ENCODE measurements around the gene HMX1. TPM values are rescaled to one million over a fixed set of nuclear protein-coding genes. Genes with fewer than 3 reads are reported as not detected.

HMX1 gene
- total RNA-seq, 8 experiments from 2014 or later, result 0.13 to 4.4 (median 0.43) TPM; not detected in 3

DNA sequence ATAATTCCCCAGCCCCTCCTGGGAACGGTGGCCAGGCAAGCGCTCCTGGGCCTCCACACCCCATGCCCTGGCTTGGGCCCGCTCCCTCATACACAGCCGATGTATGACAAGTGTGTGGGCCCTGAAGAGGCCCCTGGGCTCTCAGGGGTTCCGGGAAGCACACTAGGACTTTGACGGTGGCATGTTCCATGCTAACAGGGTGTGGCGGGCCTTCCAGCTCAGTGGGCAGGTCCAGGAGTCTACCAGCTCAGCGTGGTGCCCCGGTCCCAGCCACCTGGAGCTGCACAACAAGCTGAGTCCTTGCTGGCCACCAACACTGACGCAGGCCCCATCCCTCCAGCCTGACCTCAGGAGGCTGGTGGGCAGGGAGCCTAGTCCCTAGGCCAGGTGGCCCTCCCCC lies 24.4 kb upstream of the HMX1 start:
- no peak overlapping the region for H3K27ac ChIP-seq
- no peaks in the 10 kb centered on the region for H3K4me1 ChIP-seq (replicated peaks in 1 of 2)
- no peak overlapping the region for H3K4me3 ChIP-seq
- ATAC-seq (replicated peaks in 6 of 8), result no peak
- WGBS, 10 experiments, result 40 to 80% (median 69%) methylated on average over 1 to 5 of the region's 10 CpGs; no CpG with 5 or more reads in 7 of the 10 experiments
- in situ Hi-C loops (cut with MboI; ENCODE audit: low pct_unique_long_range_greater_than_20kb in 2 of 9, low sequenced_read_pairs in 9 of 9, unreplicated experiment in 9 of 9), result loop anchor here in 2 of 9 experiments (25.0 kb wide), 1 partner anchor 209 kb away; no protein-coding TSS in a partner anchor

DNA sequence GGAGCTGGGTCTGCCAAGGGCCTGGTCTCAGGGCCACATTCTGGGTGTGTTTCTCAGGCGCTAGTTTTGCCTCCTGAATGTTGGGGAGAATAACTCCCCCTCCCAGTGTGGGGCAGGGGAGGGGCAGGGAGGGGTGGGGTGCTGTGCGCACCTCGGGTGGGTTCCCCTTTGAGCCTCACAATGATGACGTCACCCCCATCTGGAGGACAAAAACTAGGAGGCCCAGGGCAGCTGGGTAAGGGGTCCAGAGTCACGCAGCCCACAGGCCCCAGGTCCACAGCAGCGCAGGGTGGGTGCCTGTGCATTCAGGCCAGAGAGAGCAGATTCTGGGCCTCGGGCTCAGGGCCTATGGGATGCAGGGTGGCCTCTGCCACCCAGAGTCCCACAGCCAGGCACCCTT lies 23.7 kb upstream of the HMX1 start:
- H3K4me3 ChIP-seq, result no peak overlapping the region
- H3K27ac ChIP-seq, result no peak overlapping the region
- ATAC-seq (replicated peaks in 6 of 8), result no peak
- in situ Hi-C loops (cut with MboI; ENCODE audit: low pct_unique_long_range_greater_than_20kb in 2 of 9, low sequenced_read_pairs in 9 of 9, unreplicated experiment in 9 of 9), result loop anchor here in 2 of 9 experiments (25.0 kb wide), 1 partner anchor 208 kb away; no protein-coding TSS in a partner anchor
- no peaks in the 10 kb centered on the region for H3K4me1 ChIP-seq (replicated peaks in 1 of 2)
- WGBS, 10 experiments, result 60 to 100% methylated on average over 1 to 2 of the region's 7 CpGs; no CpG with 5 or more reads in 8 of the 10 experiments

DNA sequence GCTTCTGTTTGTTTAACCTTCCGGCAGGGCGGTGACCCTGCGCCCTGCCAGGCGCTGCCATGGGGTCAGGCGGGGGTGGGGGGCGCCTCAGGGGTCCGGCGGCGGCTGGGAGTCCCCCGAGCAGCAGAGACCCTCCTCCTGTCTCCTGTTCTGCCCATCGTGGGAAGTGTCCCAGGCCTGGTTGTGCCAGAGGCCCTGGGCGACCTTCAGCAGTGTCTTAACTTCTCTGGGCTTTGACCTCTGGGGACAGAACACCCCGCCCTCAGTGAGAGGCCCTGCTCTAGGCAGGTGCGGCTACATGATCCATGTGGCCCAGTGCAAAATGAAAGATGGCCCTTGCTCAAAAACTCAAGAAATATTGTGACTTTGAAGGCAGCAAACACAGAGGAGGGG lies 22.8 kb upstream of the HMX1 start:
- H3K27ac ChIP-seq, result no peak overlapping the region
- no peak overlapping the region for H3K4me3 ChIP-seq
- in situ Hi-C loops (cut with MboI; ENCODE audit: low pct_unique_long_range_greater_than_20kb in 2 of 9, low sequenced_read_pairs in 9 of 9, unreplicated experiment in 9 of 9), result loop anchor here in 2 of 9 experiments (25.0 kb wide), 1 partner anchor 207 kb away; no protein-coding TSS in a partner anchor
- no peak for ATAC-seq (replicated peaks in 6 of 8)
- H3K4me1 ChIP-seq (replicated peaks in 1 of 2), result no peaks in the 10 kb centered on the region
- WGBS, 10 experiments, result 20% methylated on average over 1 of the region's 14 CpGs; no CpG with 5 or more reads in 9 of the 10 experiments

GRCh38 chr4:8893624-8894423 lies 22.2 kb upstream of the HMX1 start:
- H3K4me3 ChIP-seq, result no peak overlapping the region
- 4 to 38% methylated on average over 4 to 8 of the region's 68 CpGs; no CpG with 5 or more reads in 8 of the 10 experiments for WGBS, 10 experiments

DNA sequence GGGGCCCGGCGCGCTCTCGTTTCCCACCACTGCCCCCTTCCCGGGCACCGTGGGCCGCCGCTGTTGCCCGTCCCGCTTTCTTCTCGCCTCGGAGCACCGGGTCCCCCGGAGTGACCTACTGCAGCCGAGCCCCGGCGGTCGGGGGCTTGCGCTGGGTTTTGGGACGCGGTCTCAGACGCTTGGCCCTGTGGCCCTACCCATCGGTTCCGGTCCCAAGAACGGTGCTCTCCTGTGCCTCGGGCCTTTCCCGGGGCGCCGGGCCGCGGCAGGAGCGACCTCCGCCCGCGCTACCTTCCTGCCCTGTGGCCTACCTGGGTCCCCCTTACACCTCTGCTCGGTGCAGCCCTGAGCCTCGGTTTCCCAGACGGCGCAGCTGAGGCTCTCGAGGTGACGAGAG lies 21.6 kb upstream of the HMX1 start:
- H3K4me3 ChIP-seq, result no peak overlapping the region
- no peak for ATAC-seq (replicated peaks in 6 of 8)
- in situ Hi-C loops (cut with MboI; ENCODE audit: low pct_unique_long_range_greater_than_20kb in 2 of 9, low sequenced_read_pairs in 9 of 9, unreplicated experiment in 9 of 9), result loop anchor here in 2 of 9 experiments (25.0 kb wide), 1 partner anchor 206 kb away; no protein-coding TSS in a partner anchor
- WGBS, 10 experiments, result 0% methylated on average over 1 of the region's 41 CpGs; no CpG with 5 or more reads in 9 of the 10 experiments
- H3K27ac ChIP-seq, result no peak overlapping the region
- H3K4me1 ChIP-seq (replicated peaks in 1 of 2), result no peaks in the 10 kb centered on the region

More at GRCh38 chr4:8893624-8894423, 22.2 kb upstream of the HMX1 start:
- ATAC-seq (replicated peaks in 6 of 8), result no peak
- Histone ChIP-seq H3K27ac (no peak overlapping the region), H3K4me1 (replicated peaks in 1 of 2) (no peaks in the 10 kb centered on the region)
- in situ Hi-C loops (cut with MboI; ENCODE audit: low pct_unique_long_range_greater_than_20kb in 2 of 9, low sequenced_read_pairs in 9 of 9, unreplicated experiment in 9 of 9), result loop anchor here in 2 of 9 experiments (25.0 kb wide), 1 partner anchor 207 kb away; no protein-coding TSS in a partner anchor

DNA sequence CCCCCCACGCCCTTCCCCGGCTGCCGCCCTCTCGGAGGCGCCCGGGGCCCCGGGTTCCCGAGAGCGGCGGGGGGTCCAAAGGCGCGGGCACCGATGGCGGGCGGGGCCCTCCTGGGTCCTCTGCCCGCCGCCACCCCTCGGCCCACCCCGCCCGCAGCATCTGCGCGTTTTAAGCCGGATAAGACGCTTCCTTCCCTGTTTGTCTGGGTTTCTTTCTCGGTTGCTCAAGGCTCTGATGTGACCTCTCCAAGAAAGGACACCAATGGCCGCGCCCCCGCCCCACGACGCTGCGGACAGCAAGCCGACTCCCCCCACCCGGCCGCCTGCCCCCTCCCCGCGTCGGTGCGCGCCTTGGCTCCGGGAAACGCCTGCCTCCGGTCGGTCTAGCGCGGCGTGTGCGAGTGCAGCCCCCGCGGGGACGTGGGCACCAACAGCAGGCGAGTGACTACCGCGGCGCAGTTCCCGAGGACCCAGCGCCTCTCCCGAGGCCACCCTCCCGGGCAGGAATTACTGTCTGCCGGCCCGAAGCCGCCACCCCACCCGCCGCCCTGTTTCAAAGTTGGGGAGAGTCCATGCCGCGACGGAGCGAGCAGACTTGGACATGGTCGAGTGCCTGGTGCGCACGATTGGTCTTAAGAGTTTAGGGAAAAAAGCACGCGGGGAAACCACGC lies 21.1 kb upstream of the HMX1 start:
- no peak overlapping the region for H3K27ac ChIP-seq
- H3K4me1 ChIP-seq (replicated peaks in 1 of 2), result no peaks in the 10 kb centered on the region
- in situ Hi-C loops (cut with MboI; ENCODE audit: low pct_unique_long_range_greater_than_20kb in 2 of 9, low sequenced_read_pairs in 9 of 9, unreplicated experiment in 9 of 9), result loop anchor here in 2 of 9 experiments (25.0 kb wide), 1 partner anchor 205 kb away; no protein-coding TSS in a partner anchor
- peak in 3 of 8 experiments; percentile 10 to 38 (median 24) for ATAC-seq (replicated peaks in 6 of 8)
- WGBS, 10 experiments, result 2% methylated on average over 9 of the region's 73 CpGs; no CpG with 5 or more reads in 9 of the 10 experiments
- H3K4me3 ChIP-seq, result peak overlapping the region in 1 of 5 donors; percentile 15

GRCh38 chr4:8891646-8892555 lies 20.3 kb upstream of the HMX1 start:
- Histone ChIP-seq H3K27ac (no peak overlapping the region), H3K4me1 (replicated peaks in 1 of 2) (no peaks in the 10 kb centered on the region), H3K4me3 (no peak overlapping the region)
- peak in 3 of 8 experiments; percentile 11 to 58 (median 35) for ATAC-seq (replicated peaks in 6 of 8)
- WGBS, 10 experiments, result 0 to 20% (median 7%) methylated on average over 2 to 33 of the region's 72 CpGs; no CpG with 5 or more reads in 5 of the 10 experiments
- in situ Hi-C loops (cut with MboI; ENCODE audit: low pct_unique_long_range_greater_than_20kb in 2 of 9, low sequenced_read_pairs in 9 of 9, unreplicated experiment in 9 of 9), result loop anchor here in 2 of 9 experiments (25.0 kb wide), 1 partner anchor 205 kb away; no protein-coding TSS in a partner anchor

DNA sequence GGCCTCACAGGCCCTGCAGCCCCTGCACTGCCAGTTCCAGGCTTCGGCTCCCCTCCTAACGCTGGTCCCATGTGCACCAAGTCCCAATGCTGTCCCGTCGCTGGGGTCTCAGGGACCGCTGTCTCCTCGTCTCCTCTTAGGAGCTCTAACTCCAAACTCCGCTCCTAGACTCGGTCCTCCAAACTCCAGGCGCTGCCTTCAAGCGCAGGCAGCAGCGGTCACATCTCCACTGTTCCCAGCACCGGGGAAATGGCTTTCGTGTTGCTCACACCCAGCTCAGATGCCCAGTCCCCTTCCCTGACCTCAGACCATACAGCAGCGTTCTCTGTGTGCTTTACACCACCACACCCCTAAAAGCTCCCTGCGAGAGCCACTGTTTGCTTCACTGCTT lies 19.6 kb upstream of the HMX1 start:
- no peak for ATAC-seq (replicated peaks in 6 of 8)
- WGBS, 10 experiments, result 17 to 67% (median 27%) methylated on average over 2 to 6 of the region's 15 CpGs; no CpG with 5 or more reads in 7 of the 10 experiments
- Histone ChIP-seq H3K27ac (no peak overlapping the region), H3K4me1 (replicated peaks in 1 of 2) (no peaks in the 10 kb centered on the region), H3K4me3 (no peak overlapping the region)
- in situ Hi-C loops (cut with MboI; ENCODE audit: low pct_unique_long_range_greater_than_20kb in 2 of 9, low sequenced_read_pairs in 9 of 9, unreplicated experiment in 9 of 9), result loop anchor here in 2 of 9 experiments (25.0 kb wide), 1 partner anchor 204 kb away; no protein-coding TSS in a partner anchor

DNA sequence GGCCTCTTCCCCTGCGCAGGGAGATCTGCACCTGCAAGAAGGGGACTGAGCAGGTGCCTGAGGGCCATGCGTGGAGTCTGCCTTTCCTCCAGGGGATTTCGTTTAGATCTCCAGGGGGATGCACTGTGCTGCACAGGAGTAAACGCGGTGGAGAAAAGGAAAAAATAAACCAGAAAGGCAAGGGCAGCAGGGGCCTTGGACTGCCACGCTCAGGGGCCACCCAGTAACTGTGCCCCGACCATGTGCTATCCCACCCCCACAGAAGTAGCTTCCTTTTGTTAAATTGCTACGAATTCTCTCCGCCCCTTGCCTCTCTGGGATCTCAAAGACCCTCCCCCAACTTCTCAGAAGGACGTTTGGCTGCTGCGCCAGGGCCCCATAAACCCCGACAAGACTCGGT lies 17.2 kb upstream of the HMX1 start:
- in situ Hi-C loops (cut with MboI; ENCODE audit: low pct_unique_long_range_greater_than_20kb in 2 of 9, low sequenced_read_pairs in 9 of 9, unreplicated experiment in 9 of 9), result loop anchor here in 2 of 9 experiments (25.0 kb wide), 1 partner anchor 202 kb away; no protein-coding TSS in a partner anchor
- Histone ChIP-seq H3K4me3 (no peak overlapping the region), H3K27ac (no peak overlapping the region), H3K4me1 (replicated peaks in 1 of 2) (no peaks in the 10 kb centered on the region)
- WGBS, 10 experiments, result 0 to 20% (median 12%) methylated on average over 1 to 5 of the region's 13 CpGs; no CpG with 5 or more reads in 5 of the 10 experiments
- no peak for ATAC-seq (replicated peaks in 6 of 8)

GRCh38 chr4:8886612-8887406 lies 15.2 kb upstream of the HMX1 start:
- Histone ChIP-seq H3K4me3 (no peak overlapping the region), H3K27ac (no peak overlapping the region), H3K4me1 (replicated peaks in 1 of 2) (no peaks in the 10 kb centered on the region)
- in situ Hi-C loops (cut with MboI; ENCODE audit: low pct_unique_long_range_greater_than_20kb in 2 of 9, low sequenced_read_pairs in 9 of 9, unreplicated experiment in 9 of 9), result loop anchor here in 2 of 9 experiments (25.0 kb wide), 1 partner anchor 200 kb away; no protein-coding TSS in a partner anchor
- peak in 2 of 8 experiments; percentile 71 to 87 for ATAC-seq (replicated peaks in 6 of 8)
- 10 to 89% (median 58%) methylated on average over 2 to 4 of the region's 10 CpGs; no CpG with 5 or more reads in 4 of the 10 experiments for WGBS, 10 experiments

DNA sequence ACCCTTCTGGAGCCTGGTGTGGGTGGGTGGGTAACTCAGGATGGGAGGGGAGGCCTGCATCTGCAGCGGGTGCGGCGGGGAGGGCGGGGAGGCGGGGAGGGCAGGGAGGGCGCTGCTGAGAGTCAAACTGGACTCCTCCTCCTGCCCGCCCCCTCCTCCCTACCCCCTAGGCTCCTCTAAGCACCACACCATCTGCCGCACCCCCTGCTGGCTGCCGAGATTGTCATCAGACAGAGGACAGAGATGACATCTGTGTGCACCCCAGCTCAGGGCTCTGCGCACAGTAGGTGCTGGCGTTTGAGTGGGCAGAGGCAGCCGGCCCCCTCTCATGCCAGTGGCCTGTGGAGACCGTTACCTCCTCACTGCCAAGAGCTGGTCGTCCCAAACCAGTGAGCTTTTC lies 10.6 kb upstream of the HMX1 start:
- no peaks in the 10 kb centered on the region for H3K4me1 ChIP-seq (replicated peaks in 1 of 2)
- ATAC-seq (replicated peaks in 6 of 8), result no peak
- in situ Hi-C loops (cut with MboI; ENCODE audit: low pct_unique_long_range_greater_than_20kb in 2 of 9, low sequenced_read_pairs in 9 of 9, unreplicated experiment in 9 of 9), result loop anchor here in 2 of 9 experiments (25.0 kb wide), 1 partner anchor 195 kb away; no protein-coding TSS in a partner anchor
- WGBS, 10 experiments, result 50% methylated on average over 2 of the region's 14 CpGs; no CpG with 5 or more reads in 9 of the 10 experiments
- H3K4me3 ChIP-seq, result no peak overlapping the region
- H3K27ac ChIP-seq, result no peak overlapping the region

All from motor neuron (in vitro differentiated cells).